HG02852 (cell line): ENCODE data around the gene HIF1A.
"Not testable (repeated sequence)": the region's sequence is repeated elsewhere in the genome, so short reads cannot be mapped to it uniquely, and the experiment has no call there.

Experiments used
- ATAC-seq: cut with Tn5 transposase; IDR thresholded peaks from one replicate; pipeline ENCODE4 v1.9.1; 2021; ENCODE audit warnings: mild to moderate bottlenecking, moderate library complexity; ENCODE audit not compliant: unreplicated experiment

The HIF1A gene

GRCh38 chr14:61744238-61744637 lies 48.9 kb downstream of the HIF1A start:
- ATAC-seq = no peak

DNA sequence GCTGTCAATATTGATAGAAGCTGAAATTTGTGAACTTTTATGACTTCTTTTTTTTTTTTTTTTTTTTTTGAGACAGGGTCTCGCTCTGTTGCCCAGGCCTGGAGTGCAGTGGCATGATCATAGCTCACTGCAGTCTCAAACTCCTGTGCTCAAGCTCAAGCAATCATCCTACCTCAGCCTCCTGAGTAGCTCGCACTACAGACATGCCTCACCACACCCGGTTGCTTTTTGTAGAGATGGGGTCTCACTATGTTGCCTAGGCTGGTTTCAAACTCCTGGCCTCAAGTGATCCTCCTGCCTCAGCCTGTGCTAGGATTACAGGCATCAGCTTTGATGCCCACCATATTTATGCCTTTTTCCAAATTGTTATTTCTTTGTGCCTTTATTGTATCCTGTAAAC lies 51.0 kb downstream of the HIF1A start:
- not testable (repeated sequence) for ATAC-seq

GRCh38 chr14:61746881-61747280 lies 51.6 kb downstream of the HIF1A start:
- no peak for ATAC-seq

- ATAC-seq = no peak
These were observed 52.0 kb downstream of the HIF1A start for GRCh38 chr14:61747342-61747741.

GRCh38 chr14:61749264-61749663 lies 54.0 kb downstream of the HIF1A start:
- ATAC-seq = no peak

- ATAC-seq = no peak
These were observed 54.6 kb downstream of the HIF1A start for GRCh38 chr14:61749867-61750266.

DNA sequence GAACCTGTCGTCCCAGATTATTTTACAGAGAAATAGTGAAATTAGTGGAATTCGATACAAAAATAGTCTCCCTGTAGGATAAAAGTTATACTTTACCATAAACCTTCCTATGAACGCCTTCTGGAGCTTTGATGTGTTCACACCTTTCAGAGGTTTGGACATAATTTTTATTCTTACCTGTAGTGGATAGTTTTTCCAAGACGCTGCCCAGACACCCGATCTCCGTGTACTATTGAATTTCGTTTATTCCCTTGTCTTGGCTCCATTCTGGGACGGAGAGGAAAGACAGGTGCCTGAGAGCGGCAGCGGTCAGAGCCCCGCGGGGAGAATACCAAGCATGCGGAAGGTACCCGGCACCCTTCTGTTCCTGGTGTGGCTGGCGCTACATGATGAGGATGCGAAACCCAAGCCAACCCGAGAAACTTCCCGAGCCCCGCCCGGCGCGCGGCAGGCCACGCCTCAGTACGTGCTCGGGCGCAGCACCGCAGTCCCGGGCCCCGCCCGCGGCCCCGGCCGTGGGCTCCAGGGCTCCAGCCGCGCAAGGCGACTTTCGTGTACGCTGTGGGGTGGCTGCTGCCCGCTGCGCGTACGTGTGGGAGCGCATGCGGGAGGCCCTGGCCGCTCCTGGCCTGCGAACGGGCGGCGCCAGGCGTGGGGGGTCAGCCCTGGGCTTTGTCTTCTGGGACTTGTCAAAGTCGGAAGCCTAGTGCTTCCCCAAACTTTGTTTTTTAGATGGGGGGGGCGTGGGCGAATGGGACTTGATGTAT lies 55.6 kb downstream of the HIF1A start:
- peak; percentile 85 for ATAC-seq

- ATAC-seq = no peak
These were observed 56.2 kb downstream of the HIF1A start for GRCh38 chr14:61751475-61751989.

DNA sequence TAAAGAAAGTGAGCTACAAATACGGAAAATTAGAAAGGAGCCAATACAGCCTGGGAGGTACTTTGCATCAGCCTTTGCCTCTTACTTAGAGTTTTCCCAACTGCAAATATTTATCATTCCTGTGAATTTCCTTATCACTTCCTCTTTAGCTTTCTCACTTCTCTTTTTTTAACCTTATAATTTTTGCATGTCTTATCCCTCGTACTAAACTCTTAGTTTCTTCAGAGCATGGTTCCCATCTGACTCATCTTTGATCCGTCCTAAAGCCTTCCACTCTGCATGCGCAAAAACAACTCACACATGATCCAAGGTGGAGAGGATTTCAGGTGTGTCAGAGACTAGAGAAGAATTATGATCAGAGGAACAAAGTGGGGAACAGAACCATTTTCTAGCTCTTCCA lies 57.3 kb downstream of the HIF1A start:
- peak; percentile 51 for ATAC-seq

DNA sequence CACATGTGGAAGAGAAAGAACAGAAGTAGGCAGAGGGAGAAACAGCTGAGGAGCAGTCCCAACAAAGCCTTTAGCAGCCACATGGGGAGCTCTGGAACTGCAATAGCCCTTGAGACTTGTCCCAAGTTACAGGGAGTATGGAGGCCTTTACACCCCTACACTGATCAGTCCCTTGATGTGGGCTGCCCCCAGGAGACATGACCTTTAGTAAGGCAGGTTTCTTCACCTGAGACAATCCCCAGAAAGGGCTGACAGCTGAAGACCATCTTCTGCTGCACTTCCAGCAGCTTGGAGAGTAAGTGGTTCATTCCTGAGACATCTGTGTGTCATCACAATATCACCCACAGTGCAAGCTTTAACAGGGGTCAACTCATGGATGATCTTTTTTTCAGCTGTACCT lies 58.3 kb downstream of the HIF1A start:
- ATAC-seq = no peak

DNA sequence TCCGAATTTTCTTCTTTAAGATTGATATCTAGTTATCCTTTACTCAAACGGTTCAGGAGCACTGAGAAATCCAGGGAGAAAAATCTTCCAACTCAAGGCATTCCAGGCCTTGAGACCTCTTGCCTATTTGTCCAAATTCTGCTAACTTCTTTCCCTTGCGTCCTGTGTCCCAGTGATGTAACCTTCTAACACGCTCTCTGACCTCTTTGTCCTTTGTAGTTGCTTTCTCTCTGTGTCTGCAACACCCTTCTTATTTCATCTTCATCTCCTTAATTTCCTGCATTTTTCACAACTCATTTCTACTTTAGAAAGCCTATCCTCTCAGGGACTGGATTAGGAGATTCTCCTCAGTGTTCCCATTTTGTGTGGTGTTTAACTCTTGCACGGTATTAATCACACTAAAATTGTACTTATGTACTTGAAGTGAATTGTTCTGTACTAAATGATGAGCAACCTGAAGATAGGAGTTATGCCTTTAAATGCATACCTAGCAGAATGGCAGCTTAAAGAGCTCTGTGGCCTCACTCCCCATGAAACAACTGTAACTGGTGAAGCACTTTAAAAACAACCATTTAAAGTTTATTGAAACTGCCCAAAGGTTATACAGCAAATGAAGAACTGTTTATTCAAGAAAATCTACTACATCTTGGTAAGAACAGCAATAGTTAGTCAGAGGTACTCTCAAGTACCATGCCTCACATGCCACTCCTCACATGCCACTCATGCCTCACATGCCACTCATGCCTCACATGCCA lies 59.5 kb downstream of the HIF1A start:
- ATAC-seq = no peak

- not testable (repeated sequence) for ATAC-seq
These were observed 60.0 kb downstream of the HIF1A start for GRCh38 chr14:61755382-61755742.

DNA sequence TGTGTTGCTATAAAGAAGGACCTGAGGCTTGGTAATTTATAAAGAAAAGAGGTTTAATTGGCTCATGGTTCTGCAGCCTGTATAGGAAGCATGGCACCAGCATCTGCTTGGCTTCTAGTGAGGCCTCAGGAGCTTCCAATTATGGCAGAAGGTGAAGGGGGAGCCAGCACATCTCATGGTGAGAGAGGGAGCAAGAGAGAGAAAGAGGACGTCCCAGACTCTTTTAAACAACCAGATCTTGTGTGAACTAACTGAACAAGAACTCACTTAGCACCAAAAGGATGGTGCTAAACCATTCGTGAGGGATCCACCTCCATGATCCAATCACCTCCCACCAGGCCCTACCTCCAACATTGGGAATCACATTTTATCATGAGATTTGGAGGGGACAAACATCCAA lies 60.8 kb downstream of the HIF1A start:
- ATAC-seq = no peak

DNA sequence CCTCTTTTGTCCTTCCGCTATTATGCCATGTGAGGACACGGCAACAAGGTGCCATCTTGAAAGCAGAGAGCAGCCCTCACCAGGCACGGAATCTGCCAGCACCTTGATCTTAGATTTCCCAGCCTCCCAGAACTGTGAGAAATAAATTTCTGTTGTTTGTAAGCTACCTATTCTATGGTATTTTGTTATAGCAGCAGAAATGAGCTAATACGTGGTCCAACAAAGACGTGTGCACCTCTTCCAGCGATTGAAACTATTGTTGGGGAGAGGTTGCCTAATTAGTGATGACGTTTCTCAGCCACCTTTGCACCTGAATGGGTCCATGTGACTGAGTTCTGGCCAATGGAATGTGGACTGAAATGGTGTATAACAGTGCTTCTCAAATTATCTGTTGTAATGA lies 64.6 kb downstream of the HIF1A start:
- ATAC-seq = no peak

DNA sequence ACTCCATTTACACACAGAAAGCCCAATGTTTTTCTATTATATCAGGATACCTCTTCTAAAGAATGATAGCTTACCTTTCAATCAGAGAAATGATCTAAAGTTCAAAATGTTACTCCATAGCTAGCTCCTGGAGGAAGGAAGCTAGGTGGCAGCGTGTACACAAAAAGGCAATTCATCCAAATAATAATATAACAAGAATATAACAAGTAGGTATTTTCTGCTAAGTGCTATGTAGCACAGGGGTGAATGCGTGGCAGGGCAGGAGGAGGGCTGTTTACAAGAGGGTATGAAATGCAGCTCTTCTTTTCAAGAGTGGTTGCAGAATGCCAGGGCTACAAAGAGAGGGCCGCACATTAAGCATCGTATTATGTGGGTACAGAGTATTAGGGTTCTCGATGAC lies 66.2 kb downstream of the HIF1A start:
- no peak for ATAC-seq

DNA sequence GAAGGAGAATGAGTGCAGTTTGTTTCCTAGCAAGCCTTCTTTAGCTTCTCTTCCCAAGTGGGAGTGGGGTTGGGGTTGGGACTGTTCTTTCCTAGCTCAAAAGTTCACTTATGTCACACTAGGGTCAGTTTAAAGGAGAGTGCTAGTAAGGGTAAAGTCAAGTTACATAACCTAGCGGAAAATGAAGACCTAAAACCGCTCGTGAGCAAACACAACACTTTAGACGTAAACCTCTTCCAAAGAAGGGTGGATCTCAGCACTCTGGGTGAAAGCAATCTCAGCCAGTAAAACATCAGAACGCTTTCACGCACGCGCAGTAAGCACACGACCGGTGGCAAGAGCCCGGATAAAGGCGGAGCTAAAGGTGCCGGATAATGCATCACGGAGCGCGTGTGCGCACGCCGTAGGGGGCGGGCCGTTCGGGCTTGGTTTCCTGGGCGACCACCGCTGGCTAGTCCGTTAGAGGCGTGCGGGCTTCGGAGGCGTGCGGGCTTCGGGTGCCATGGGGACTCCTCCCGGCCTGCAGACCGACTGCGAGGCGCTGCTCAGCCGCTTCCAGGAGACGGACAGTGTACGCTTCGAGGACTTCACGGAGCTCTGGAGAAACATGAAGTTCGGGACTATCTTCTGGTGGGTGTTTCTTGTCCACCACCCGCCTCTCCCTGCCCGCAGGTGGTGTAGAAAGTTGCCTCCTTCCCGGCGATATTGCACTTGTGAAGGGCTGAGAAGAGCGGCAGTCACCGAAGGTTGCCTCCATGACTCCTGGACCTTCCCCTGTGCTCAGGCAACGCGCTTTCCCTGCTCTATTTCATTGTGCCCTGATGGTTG lies 66.9 kb downstream of the HIF1A start, which contains the start of gene SNAPC1:
SNAPC1 (plus strand) TSS at position 462 of the 828 bp plus-strand sequence; CDS start at position 503, 41 bp downstream.
- ATAC-seq = peak; percentile 99

DNA sequence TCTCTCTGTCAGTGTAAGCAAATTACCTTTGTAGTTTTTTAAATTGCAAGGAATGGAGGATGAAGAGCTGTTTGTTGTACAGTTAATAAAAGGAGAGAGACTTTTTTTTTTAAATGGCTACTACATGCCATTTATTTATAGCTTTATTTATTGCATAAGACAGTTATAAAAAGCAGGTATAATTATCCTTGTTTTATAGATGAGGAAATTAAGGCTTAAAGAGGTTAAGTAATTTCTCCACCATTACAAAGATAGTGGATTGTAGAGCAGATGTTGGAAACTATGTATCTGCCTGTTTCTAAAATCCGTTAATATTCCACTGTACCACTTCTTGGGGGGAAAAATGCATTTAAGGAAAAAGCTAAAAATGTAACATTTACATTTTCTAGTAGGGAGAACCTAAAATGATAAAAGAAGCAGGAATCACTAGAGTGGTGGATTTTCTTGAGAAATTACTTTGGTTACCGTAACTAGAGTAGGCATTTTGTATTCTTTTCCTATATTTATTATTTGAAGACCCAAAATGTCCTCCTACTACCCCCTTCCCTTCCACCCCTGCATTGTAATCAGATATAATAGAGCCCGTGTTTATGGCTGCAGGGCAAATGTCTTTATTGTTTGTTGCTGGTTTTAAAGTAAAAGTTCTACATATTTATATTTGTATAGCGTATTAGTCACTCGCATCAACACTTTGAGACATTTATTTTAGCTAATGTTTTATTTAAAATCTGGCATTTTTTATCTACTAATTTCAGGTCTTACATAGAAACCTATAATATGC lies 69.2 kb downstream of the HIF1A start:
- no peak for ATAC-seq

DNA sequence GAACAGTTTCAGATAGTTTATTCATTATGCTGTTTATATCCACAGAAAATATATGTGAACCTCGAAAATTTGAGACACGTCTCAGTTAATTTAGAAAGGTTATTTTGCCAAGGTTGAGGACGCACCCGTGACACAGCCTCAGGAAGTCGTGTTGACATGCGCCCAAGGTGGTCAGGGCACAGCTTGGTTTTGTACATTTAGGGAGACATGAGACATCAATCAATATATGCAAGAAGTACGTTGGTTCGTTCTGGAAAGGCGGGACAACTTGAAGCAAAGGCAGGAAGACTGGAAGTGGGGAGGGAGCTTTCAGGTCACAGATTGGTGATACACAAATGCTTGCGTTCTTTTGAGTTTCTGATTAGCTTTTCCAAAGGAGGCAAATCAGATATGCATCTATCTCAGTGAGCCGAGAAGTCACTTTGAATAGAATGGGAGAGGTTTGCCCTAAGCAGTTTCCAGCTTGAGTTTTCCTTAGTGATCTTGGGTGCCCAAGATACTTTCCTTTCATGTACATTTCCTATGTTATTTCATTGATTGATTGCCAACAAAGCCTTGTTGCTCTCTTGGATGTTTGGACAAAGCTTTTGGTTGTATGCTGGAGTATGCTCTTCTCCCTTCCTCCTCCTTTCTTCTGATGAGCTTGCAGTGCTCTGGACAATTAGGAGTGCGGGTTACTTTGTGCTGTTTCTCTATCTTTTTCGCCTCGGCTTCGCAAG lies 70.1 kb downstream of the HIF1A start:
- no peak for ATAC-seq

GRCh38 chr14:61766151-61766550 lies 70.8 kb downstream of the HIF1A start:
- ATAC-seq = no peak

DNA sequence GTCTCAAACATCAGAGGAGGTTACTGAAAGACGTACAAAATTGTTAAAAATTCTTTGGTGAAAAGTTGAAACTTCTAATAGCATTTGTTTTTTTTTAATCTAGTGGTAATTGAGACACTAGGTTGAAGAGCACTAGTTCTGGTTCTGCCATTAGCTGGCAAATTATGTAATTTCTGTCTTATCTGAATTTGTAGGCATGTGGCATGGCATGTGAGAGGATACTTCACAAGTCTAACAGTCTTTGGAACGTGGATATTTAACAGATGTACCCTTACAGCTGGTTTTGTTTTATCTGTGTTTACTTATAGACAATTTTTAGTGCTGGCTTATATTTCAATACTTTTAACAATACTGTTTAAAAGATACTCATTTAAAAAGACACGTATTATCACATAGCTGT lies 72.9 kb downstream of the HIF1A start:
- no peak for ATAC-seq
